ENCODE results near the gene GSTCD.
"Not testable (repeated sequence)": the region's sequence is repeated elsewhere in the genome, so short reads cannot be mapped to it uniquely, and the experiment has no call there.

Gene GSTCD

DNA sequence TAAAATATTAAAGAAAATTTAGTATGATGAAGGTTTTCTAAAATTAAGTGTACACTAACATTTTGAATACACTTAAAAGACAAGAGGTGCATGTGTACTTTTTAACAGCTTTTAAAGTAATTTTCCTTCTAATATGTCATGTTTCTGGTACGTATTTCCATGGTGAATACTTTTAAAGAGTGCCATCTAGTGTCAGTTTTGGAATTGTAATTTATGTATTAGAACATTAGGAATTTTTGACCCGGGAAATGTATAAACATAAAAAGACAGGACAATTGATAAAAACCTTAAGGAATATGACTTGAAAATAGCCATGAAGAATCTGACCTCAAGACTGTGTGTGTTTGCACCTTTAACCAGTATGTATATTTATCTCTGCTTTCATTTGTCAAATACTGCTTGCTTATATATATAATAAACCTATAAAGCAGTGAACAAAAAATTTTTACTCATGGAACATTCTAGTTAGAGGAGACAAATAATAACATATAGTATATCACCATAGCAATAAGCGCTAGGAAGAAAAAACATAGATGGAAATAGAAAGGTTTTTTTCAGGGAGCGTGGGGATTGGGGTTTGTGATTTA, 7.2 kb downstream of the GSTCD start:
- no peak for DNase-seq (ENCODE audit: low read depth in 3 of 3)

- DNase-seq (ENCODE audit: low read depth in 3 of 3), result no peak
Measured at GRCh38 chr4:105719204-105719603, 10.6 kb downstream of the GSTCD start.

DNA sequence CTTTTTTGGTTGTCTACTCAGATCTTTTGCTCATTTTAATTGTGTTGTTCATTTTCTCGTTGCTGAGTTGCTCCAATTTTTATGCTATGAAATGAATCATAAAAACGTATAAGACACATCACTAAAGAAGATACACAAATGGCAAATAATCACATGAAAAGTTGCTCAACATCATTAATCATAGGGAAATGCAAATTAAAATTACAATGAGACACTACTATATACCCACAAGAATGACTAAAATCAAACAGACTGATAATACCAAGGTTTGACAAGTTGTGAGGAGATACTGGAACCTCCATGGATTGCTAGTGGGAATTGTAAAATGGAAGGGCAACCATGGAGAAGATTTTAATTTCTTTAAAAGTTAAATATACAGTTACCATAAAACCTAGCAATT, 17.0 kb downstream of the GSTCD start:
- no peak for DNase-seq (ENCODE audit: low read depth in 3 of 3)

GRCh38 chr4:105729895-105730294, 21.3 kb downstream of the GSTCD start:
- not testable (repeated sequence) for DNase-seq (ENCODE audit: low read depth in 3 of 3)

DNA sequence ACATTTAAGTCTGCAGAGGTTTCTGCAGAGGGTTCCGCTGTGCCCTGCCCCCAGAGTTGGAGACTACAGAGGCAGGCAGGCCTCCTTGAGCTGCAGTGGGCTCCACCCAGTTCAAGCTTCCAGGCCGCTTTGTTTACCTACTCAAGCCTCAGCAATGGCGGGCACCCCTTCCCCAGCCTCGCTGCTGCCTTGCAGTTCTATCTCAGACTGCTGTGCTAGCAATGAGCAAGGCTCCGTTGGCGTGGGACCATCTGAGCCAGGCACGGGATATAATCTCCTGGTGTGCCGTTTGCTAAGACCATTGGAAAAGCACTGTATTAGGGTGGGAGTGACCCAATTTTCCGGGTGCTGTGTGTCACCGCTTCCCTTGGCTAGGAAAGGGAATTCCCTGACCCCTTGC, 26.6 kb downstream of the GSTCD start:
- DNase-seq (ENCODE audit: low read depth in 3 of 3), result not testable (repeated sequence)

DNA sequence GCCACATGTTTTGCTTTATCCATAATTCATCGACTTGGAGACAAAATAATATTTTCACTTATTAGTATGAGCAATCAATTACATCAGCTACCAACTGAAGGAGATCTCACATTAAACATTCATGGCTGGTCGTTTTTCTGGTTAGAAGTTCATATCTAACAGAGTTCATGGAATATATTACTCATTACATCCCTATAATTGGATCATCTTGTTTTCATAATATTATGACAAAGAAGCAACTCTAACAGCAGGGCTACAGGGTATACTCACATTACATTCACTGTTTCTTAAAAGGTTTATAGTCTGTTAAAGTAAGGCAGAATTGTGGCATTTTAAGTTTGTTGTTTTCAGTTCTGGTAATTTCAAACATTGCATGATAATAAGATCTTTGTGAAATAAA, 33.0 kb downstream of the GSTCD start:
- no peak for DNase-seq (ENCODE audit: low read depth in 3 of 3)

DNA sequence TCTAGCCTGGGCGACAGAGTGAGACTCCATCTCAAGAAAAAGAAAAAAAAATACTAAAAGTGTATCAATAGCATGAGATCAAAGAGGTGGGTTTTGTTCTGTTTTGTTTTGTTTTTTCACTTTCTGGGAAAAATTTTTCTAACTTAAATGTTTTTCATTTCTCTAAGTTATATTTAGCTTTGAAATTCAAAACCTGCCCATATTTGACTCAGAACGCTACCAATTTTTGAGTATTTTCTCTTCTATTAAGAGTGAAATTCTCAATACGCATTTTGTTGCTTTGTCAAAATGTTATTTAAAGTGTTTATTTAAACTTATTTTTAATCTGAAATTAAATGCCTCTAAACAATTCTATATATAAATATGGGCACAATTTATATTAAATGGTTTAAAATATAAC, 39.6 kb downstream of the GSTCD start:
- DNase-seq (ENCODE audit: low read depth in 3 of 3), result no peak

DNA sequence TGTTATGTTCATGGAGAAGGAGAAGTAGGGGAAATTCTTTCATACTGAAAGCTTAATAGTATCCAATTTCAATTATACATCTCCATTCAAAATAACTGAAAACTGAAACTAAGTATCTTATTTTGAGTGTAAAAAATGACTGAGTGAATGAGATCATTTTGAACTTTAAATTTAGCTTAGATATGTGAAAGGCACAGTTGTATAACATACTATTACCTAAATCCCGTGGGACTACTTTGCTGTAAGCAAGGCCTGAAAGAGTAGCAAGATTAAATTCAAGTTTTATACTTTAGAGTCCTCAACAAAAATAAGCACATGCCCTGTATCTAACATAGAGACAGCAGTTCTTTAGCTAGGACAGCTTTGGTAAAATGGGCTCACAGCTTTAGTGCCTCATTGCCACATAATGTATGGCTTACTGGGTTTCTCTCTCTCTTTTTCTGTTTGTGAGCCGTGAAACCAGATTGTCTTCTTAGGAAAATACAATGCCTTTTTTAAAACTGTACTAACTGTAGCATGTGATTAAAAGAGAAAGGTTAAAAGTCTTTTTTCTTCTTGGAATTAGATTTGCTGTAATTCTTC, 43.2 kb downstream of the GSTCD start:
- no peak for DNase-seq (ENCODE audit: low read depth in 3 of 3)

DNA sequence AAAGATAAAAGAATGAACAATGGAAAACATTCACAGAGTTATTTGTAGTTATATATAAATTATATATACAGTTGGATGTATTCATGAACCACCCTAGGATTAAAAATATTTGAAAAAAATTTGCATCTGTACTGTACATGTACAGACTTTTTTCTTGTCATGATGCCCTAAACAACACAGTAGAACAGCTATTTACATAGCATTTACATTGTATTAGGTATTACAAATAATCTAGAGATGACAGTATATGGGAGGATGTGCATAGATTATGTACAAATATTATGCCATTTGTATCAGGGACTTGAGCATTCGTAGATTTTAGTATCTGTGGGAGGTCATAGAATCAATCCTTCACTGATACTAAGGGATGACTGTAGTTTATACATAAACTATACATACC, 44.8 kb downstream of the GSTCD start:
- DNase-seq (ENCODE audit: low read depth in 3 of 3), result no peak

DNA sequence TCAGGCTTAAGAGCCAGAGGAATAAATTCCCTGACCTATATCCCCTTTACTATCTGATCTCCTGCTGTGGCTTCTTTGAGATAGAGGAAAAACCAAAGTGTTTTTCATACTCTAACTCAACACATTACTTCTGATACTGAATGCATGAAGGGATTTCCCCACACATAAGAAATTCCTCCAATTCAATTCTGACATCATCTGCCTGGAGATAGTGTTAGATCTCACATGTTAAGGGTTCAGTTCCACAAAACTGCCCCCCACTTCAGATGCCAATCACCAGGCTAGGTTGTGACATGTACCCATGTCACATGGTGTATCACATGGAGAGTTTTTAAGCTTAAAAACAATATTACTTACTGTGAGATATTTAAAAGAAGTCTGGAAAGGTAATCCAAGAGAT, 46.8 kb downstream of the GSTCD start:
- DNase-seq (ENCODE audit: low read depth in 3 of 3), result no peak

DNA sequence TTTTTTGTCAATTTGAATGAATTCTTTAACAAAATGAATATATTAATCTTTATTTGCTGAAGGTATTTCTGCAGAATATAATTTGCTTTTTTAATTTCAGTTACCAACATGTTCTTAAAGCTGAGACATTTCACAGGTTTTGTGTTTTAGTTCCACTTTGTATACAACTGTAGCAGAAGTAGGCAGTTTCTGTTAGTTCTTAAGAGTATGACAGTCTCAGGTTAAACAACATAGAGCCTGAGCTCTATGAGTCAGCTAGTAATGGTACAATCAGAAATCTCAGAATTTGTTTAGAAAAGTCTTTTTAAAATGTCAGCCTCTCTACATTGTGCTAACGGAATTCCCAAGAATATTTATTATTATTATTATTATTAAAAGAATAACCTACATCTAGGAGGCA, 50.4 kb downstream of the GSTCD start:
- no peak for DNase-seq (ENCODE audit: low read depth in 3 of 3)

DNA sequence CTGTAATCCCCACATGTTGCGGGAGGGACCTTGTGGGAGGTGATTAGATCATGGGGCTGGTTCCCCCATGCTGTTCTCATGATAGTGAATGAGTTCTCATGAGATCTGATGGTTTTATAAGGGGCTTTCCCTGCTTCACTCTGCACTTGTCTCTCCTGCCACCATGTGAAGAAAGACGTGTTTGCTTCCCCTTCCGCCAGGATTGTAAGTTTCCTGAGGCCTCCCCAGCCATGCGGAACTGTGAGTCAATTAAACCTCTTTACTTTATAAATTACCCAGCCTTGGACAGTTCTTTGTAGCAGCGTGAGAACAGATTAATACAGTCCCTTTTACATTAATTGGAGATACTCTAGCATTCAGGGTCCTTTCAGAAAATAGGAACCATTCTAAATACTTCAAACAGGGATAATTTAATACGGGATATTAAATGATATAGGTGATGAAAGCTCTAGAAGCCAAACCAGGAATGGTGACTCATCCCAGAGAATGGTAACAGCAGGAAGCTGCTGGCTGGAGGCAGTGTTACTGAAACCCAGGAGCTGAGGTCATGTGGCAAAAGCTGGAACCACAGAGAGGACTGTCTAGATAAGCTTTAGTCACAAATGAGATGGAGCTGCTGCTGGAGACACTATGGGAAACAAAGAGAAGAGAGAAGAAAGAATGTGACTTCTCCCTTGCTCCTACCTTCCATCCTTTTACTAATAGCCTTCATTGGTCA, 57.3 kb downstream of the GSTCD start:
- DNase-seq (ENCODE audit: low read depth in 3 of 3), result no peak

DNA sequence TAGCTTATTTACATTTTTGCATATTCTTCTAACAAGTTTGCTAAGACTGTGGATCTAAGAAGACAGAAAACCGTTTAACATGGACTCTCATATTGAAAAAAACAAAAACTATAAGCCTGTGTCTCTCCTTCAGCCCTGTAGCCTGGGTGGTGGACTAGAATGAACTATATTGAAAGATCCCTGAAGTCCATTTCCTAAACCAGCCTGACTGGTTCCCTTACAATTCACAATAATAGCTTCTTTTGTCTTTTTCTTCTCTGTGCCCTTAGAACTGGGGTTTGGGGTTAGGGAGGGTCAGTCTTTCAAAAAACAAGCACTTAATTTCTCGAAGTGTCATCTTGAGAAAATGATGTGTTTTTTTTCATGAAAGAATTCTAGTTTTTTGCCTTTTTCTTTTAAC, 59.0 kb downstream of the GSTCD start:
- no peak for DNase-seq (ENCODE audit: low read depth in 3 of 3)

DNA sequence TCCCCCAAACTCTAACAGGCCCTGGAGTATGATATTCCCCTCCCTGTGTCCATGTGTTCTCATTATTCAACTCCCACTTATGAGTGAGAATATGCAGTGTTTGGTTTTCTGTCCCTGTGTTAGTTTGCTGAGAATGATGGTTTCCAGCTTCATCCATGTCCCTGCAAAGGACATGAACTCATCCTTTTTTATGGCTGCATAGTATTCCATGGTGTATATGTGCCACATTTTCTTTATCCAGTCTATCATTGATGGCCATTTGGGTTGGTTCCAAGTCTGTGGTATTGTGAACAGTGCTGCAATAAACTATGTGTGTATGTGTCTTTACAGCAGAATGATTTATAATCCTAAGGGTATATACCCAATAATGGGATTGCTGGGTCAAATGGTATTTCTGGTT, 61.9 kb downstream of the GSTCD start:
- not testable (repeated sequence) for DNase-seq (ENCODE audit: low read depth in 3 of 3)

- not testable (repeated sequence) for DNase-seq (ENCODE audit: low read depth in 3 of 3)
Measured at GRCh38 chr4:105772065-105772464, 63.5 kb downstream of the GSTCD start.

DNA sequence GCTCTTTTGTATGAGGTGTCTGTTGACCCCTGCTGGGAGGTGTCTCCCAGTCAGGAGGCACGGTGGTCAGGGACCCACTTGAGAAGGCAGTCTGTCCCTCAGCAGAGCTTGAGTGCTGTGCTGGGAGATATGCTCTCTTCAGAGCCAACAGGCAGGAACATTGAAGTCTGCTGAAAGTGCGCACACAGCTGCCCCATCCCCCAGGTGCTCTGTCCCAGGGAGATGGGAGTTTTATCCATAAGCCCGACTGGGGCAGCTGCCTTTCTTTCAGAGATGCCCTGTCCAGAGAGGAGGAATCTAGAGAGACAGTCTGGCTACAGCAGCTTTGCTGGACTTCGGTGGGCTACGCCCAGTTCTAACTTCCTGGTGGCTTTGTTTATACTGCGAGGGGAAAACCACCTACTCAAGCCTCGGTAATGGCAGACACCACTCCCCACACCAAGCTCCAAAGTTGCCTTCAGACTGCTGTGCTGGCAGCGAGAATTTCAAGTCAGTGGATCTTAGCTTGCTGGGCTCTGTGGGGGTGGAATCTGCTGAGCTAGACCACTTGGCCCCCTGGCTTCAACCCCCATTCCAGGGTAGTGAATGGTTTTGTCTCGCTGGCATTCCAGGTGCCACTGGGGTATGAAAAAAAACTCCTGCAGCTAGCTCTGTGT, 67.3 kb downstream of the GSTCD start:
- not testable (repeated sequence) for DNase-seq (ENCODE audit: low read depth in 3 of 3)

- no peak for DNase-seq (ENCODE audit: low read depth in 3 of 3)
Measured at GRCh38 chr4:105780176-105780575, 71.6 kb downstream of the GSTCD start.

DNA sequence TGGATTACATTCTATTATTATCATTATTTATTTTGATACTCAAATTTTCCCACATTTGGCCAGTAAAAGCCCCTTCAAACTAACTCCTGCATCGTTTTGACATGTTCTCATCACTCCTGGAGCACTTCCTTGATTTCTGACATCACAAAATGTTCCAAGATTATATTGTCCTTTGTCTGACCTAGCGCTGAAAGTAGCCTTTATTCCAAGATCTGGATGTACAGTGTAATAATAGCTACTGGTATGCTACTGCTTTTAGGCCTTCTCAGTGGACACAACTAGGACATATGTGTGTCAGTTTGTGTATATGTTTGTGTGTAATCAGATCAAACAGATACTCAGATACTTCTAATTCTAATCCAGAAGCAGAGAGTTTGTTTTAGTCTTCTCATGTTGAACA, 76.2 kb downstream of the GSTCD start:
- DNase-seq (ENCODE audit: low read depth in 3 of 3), result no peak

DNA sequence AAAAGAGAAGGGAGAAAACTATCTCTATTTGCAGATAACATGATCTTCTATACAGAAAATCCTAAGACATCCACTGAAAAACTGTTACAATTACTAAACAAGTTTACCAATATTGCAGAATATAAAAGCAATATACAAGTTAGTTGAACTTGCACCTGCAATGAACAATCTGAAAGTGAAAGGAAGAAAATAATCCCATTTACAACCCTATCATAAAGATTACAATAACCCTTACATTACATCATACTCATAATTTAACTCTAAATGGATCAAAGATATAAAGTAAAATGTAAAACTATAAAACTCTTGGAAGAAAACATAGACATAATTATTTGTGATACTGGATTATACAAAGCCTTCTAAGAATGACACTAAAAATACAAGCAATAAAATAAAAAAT, 77.2 kb downstream of the GSTCD start:
- DNase-seq (ENCODE audit: low read depth in 3 of 3), result no peak

GRCh38 chr4:105786748-105787147, 78.2 kb downstream of the GSTCD start:
- DNase-seq (ENCODE audit: low read depth in 3 of 3), result no peak

DNA sequence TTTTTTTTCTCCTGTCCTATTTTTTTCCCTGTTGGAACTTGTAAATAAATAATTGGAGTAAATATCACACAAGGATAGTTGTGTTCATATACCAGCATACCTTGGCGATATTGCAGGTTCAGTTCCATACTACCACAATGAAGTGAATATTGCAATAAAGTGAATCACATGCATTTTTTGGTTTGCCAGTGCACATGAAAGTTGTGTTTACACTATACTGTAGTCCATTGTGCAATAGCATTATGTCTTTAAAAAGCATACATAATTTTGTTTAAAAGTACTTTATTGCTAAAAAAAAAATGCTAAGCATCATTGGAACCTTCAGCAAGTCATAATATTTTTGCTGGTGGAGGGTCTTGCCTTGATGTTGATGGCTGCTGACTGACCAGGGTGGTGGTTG, 88.6 kb downstream of the GSTCD start:
- no peak for DNase-seq (ENCODE audit: low read depth in 3 of 3)

- no peak for DNase-seq (ENCODE audit: low read depth in 3 of 3)
Measured at GRCh38 chr4:105805501-105806120, 97.0 kb downstream of the GSTCD start.

DNA sequence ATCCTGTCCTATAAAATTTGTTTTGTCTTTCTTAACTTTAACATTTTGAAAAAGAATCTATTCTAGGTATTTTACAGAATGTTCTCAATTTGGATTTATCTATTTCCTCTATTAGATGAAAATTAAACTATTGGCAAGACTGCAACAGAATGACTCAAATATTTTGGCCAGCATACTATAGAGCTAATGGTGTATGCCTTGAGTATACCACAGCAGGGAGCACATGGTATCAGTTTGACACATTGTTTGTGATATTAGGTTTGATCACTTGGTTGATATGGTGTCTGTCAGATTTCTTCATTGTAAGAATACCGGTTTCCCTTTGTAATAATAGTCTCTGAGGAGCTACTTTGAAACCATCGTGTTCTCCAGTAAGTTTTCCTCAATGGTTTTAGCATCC, 98.9 kb downstream of the GSTCD start:
- no peak for DNase-seq (ENCODE audit: low read depth in 3 of 3)
